NCI-H2171 treated with DMSO at 0.1 percent for 48 hours (cell line): ENCODE measurements around the gene CNTN5.

Experiments
- DNase-seq: peaks from one replicate; lab custom pipeline; 2025; lab: John Stamatoyannopoulos, UW

The CNTN5 gene

DNA sequence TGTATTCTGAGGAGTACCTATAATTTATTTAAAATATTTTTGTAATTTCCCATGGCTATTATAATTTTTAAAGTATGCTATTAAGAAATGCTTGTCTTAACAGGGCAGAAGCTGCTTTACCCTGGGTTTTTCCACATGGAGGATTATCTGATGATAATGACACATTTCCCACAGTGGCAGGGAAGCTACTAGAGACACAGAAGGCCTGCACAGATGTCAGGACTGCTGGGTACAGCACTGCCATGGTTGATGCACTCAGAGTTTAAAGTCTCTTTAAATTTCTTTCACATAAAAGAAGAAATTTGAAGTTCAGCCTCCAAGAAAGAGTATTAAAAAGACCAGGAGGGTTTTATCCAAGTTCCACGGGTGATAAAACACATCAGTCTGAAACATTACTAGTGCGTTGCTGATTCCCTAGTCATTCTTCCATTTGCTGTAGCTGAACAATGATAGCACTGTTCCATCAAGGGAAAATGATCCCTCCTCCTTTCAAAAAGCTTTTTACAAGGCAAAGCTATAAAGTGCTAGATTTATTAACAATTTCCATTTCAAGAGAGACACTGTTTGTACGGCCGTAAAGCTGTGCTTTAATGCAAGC, 363.0 kb downstream of the CNTN5 start:
- peak; percentile 76 for DNase-seq

DNA sequence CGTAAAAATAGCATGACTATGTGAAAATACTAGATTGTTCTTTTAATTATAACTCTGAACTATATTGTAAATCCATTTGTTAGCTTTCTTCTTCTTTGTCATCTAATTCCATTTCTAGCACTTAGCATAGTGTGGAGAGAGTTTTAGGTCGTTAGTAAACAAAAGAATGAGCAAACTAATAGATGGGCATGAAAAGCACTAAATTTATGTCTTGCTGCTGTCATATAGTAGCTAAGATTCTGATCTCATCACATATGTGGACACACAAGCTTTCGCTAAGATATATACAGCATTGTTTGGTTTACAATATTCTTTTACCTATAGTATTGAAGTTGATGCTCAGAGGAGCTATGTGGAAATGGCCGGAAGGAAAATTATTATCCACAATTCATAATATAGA, 370.5 kb downstream of the CNTN5 start:
- no peak for DNase-seq

DNA sequence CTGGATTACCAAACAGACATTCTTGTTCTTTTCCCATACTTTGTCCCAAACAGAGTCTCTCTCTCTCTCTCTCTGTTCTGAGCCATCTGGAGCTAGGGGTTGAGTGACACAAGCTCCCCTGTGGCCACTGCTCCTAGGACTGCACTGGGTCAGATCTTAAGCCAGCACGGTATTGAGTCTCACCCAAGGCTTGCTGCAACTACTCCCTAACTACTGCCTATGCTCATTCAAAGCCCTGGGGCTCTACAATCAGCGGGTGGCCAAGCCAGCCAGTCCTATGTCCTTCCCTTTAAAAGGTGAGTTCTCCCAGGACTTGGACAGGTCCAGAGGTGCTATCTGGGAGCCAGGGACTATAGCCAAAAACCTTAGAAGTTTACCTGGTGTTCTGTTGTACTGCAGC, 385.6 kb downstream of the CNTN5 start:
- DNase-seq = no peak

DNA sequence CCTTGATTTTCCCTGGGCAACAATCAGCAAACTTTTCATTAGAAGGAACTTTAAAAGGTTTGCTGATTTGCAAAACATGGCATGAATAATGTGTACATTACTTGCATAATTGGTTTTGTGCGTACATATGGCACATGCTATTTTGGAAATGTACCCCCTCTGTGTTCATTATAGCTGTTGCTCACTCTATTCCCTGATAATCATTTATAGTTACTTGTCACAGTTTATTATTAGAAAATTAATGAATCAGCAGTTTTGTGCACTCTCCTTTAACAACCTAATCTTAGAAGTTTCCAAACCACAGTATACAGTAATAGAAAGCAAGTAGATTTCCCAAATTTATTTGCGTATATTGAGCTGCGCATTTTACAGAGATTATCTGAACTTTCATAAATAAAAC, 389.9 kb downstream of the CNTN5 start:
- no peak for DNase-seq

DNA sequence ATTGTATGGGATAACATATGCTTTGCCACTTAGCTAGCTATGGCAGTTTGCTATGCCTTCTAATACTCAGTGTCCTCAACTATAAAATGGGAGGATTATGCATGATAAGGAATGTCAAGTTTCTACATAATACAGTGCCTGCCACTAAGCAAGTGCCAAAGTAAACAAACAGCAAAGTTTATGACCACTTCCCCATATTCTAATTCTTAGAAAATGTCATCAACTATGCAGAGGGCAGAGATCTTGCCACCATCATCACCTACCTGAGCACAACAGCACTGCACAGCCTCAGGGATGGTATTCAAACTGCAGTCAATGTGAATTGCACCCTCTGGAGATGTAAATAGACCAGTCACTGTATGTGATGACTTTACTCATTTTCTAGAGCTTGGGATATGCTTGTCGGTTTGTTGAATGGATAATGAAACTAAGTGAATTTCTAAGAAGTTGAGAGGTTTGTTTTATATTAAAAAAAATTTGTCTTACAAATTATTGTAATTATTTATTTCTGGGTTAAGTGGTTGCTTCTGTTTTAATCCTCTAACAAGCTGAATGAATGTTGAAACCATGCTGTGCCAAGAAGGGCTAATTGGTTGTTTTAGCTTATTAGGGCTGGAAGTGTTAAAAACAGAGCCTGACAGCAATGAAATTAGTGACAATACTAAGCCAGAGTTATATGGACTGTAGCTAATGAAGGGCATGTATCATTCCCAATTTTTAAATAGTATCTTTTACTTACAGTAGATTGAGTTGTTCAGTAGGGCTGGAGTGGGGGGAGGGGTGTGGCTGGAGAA, 398.4 kb downstream of the CNTN5 start:
- DNase-seq = peak; percentile 22

DNA sequence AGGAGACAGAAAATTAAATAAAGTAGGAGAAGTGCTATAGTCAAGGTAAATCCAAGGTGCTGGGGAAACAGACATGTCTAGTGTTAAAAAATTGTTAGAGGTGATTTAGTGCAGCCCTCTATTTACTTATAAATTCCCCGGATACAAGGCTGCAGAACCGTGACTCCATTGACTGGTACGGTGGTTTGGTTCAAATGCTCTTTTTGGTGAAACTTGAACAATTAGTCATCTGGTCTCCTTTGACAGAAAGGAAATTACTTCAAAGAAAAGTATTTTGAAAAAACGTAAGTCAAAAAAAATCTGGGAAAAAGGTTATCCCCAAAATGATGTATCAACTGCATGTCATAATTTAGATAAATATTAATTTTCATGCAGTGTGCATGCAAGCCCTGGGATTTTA, 399.2 kb downstream of the CNTN5 start:
- no peak for DNase-seq

DNA sequence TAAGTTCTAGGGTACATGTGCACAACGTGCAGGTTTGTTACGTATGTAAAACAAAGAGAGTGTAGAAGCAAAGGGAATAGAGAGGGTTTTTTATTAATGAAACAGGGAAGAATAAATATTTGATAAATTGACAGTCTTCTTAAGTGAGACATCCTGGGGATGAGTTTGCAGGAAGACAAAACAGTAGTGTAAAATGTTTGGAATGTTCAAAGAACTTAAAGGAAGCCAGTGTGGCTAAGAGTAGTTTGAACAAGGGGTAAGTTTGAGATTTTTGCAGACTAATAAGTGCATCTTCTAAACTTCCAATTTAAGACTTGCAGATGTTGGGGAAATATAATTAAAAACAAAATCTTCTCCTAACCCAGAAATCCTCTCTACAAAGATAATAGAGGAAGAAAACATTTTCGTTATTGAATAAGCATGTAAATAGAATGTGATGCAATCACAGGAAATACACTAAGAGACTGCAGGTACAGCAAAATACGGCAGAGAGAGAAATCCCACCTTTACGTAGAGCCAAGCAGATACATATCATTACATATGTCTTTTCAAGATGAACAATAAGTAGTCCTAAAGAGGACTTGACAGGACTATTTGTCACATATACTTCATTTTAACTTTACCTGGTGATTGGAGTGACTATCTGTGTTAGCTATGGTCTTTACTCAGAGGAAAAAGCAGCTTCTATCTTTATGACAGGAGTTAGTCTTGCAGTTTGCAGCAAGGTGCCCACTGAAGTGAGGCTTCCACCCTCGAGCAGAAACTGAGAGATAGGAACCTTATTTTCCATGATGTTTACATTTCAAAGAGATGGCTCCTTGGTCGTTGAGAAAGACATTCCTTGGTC, 402.1 kb downstream of the CNTN5 start:
- no peak for DNase-seq

DNA sequence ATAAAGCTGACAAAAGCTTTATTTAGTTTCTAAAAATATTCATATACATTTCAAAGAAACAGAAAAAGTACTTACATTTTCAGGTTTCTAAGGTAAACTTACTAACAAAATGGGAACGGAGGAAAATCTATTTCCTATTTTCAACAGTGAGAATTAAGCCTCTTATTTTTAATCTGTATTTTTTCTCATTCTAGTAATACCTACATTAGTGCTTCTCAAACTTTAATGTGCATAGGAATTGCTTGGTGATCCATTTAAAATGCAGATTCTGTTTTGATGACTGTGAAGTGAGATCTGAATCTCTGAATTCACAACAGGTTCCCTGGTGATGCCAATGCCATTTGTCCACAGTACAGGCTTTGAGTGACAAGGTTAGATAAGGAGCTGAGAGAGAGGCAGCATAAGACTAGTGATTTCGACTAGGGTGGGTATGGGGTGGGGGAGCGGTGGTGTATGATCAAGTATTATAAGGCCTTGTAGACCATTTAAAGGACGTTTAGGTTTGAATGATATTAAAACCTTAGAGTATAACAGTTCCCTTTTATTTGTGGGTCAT, 402.8 kb downstream of the CNTN5 start:
- DNase-seq = no peak

DNA sequence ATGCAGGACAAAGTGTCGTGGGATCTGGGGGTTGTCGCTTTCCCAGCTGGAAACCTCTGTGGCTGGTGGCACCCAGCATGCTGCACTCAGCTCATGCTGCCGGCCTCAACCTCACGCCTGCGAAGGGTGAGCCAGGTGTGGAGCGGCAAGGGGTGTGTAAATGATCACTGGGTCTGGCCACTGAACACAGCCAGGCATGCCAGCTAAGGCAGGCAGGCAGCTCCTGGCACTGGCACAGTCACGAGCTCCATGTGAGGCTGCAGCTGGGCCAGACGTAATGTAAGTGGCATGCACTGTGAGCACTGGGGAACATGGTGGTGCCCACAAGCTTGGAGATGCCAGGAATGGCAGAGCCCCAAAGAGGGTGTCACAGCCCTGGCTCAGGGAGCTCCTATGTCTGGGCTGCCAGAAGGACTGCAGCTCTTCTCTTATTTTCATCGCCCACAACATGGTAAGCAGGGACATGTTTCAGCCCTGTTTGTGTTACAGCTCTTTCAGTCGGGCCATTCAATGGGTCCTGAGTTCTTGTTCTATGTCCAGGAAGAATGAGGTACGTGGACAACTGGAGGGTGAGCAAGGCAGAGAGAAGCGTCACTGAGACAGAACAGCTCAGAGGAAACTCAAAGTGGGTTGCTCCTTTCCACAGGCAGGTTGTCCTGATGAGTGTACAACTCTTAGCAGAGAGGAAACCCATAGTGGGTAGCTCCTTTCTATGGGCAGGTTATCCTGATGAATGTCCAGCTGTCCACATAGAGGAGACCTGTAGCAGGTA, 403.8 kb downstream of the CNTN5 start:
- DNase-seq = no peak

DNA sequence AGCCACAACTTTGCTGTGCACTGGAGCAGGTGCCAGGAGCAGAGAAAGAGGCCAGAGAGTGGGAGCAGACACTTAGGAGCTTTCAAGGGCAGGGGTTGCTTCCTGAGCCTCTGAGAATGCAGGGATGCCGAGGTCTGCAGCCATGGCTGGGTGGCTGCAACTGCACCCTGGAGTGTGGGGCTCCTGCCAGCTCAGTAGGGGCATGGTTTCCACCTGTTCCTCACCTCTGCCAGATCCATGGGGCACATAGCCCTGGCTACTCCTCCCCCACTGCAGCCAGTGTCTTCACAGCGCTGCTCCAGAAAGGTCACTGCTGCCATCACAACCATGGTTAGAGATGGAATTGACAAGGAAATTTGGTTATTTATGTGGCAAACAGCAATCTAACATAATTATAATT, 404.8 kb downstream of the CNTN5 start:
- DNase-seq = no peak

DNA sequence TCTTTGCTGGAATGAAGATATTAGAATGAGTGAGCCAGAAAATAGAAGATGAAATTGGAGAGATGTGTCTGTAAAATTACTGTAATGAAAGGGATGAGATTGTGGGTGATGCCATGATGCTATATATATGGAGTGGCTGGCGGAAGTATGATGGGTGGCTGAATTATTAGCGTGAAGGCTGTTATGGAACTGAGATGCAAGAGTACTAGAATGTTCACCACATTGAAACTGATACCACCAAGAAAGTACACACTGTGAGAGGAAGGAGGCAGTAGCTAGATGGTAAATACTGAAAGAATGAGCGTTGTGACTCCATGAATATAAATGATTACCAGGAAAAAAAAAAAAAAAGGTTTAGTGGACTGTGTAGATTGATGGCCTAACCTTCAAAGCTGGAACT, 411.9 kb downstream of the CNTN5 start:
- DNase-seq = no peak

DNA sequence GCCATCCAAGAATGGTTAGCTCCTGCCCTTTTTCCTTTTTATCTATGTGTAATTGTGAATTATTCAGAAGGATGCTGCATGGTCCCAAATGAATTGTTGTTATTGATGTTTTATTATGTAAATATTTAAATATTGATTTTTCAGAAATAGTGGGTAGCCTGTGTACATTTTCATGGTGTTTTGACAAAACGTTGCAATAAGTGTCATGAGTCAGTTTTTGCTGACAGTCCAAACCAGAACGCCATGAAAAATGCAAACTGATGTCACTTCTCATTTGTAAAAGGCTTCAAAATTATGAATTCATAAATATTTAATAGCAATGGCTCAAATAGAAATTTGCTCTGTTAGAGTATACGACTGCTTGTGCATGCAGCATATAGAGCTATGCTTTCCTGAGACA, 422.5 kb downstream of the CNTN5 start:
- no peak for DNase-seq

DNA sequence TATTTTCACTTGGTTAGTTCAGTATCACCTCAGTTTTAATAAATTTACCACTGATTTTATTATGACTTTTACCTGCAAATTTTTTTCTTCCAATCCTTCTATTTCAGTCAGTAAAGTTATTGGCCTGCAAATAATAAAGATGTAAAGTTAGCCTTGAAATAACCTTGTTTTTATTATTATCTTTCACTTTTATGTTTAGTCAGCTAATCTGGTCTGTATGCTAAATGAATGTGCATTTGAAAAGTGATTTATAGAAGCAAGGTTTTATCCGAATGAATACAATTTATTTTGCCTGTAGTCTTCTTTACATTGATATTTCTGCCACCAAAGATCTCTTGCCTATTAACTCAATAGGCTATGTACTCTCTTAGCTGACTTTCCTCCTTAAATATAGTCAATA, 425.7 kb downstream of the CNTN5 start:
- no peak for DNase-seq

DNA sequence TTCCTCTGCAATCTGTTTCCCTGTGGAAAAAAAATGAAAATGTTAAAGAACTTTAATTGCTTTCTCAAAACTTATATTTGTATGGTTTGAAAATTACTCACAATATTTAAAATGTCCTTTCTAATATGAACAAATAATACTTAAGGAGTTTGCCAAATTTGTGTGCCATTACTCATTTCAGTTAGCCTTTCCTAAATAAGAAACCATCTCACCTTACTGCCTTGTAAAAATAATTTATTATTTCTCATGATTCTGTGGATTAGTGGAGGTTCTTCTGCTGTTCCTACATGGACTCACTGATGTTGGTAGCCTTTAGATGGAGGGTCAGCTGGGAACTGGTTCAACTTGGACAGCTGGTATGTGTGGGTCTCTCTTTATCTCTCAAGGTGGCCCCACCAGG, 428.6 kb downstream of the CNTN5 start:
- no peak for DNase-seq

DNA sequence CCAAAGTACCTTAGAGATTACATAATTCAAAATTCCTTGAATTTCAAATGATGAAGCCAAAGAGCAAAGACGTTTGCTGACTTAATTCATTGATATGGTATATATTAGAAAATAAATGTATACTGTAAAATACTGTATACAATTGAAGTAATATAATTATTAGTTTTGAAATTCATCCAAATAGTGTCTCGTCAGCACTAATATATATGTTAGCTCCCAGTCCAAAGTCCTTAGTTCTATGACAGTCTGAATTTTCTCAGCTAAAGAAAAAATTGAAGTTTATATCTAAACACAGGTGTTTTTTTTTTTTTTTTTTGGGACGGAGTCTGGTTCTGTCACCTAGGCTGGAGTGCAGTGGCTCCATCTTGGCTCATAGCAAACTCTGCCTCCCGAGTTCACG, 431.3 kb downstream of the CNTN5 start:
- no peak for DNase-seq

DNA sequence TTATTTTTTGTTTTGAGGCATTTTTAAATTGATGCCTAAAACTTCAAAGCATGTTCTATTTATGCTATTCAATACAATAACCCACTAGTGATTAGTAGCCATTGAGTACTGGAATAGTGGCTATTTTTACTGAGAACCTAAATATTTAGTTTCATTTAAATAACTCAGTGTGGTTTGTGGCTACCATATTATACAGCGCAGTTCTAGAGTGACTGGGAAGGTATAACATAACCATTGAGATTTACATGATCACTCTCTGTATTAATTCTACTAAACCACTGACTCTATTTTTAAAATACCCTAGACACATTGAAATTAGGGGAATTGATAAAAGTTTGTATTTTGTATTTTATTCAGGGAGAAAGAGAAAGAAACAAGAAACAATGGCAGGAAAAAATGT, 441.2 kb downstream of the CNTN5 start:
- DNase-seq = no peak

DNA sequence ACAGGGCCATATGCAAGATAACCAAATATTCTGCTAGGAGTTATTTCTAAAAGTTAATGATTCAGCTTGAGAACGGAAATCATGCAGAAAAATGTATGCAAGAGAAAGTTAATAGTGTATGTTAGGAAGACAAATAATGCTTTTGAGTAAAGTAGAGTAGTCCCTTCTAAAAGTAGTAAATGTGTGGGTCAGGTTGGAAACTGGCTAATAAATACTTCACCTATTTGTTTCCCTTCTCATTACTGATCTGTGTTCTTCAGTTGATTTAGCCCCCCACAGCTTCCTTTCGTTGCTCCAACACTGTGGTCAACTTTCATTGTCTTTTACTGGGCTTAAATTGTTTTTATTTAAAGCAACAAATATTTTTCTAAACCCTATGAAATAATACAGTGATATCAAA, 444.2 kb downstream of the CNTN5 start:
- DNase-seq = no peak

DNA sequence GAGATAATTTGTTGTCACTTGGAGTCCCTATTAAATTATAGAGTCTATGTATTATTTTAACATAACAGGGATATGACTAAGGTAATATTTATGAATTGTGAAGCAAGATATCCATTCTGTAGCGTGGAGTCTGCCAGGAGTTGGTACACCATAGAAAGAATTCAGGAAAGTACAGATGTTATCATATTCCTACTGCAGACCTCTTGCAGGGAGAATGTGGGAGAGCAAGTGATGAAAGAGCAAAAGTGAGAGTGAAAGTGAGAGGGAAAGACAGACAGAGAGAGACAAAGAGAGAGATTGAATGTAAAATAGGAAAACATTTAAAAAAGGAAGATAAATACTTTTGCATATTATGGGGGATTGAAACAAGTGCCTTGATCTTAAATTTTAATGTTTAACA, 468.8 kb downstream of the CNTN5 start:
- DNase-seq = no peak

DNA sequence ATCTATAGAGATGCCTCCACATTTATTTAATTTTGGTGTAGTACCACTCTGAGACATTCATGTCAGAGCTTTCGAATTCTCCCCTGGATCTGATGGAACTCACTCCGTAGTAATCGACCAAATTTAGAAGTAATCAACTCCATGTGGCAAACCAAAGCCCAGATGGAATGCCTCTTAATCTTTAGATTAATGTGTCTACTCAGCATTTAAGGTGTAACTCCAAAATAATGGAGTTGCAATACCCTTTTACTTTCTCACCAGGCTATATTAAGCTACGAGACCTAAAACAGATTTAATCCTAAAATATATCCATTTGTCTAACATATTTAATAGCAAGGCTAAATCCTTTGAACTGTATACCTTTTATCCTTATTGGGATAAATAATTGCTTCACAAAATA, 473.3 kb downstream of the CNTN5 start:
- no peak for DNase-seq

DNA sequence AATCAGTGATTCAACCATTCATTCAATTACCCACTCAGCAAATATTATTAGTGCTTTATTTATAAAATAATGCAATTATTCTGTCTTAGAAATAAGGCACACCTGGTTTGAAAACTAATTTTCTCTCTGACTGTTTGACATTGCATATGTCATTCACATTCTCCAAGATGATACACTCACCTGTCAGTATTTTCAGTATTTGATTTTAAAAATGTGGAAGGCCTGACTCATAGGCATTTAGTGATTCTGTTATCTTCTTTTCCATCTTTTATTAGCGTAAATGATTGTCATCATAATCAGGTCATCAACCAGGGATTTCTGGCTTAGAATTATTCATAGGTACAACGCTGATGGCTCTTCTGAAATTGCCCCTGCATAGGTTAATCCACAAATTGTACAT, 480.9 kb downstream of the CNTN5 start:
- DNase-seq = no peak

DNA sequence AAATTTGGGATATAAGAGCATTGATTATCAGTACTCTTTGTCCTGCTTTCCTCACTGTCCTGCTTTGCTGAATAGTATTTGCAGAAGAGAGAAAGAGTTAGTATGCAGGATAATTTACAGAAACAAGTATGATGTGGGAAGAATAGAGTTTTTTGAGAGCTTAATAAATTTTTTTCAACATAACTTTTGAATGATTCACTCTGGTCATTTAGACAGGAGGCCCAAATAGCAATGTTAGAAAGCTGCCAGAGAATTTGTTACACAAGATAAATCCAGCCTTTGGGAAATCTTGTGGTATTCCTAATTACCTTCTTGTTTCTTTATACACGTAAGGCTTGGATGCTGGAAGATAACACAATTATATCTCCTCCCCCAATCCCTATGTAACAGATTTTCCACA, 484.6 kb downstream of the CNTN5 start:
- no peak for DNase-seq

DNA sequence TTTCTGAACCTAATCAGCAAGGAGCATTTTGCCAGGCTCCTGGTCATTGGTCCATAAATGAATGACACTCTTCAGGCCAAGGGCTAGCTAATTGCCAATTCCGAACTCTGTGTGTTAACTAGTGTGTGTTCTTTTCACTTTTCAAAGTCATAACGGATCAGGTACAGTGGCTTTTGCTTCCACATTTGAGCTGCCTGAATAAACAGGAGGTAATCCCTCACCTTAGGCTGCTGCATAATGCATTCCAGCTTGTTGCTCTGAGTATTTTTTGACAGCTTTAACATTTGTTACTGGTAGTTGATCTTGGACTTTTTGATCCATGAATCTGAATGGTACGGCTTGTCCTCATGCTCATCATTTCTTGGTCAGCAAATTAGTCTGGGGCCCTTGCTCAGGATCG, 485.1 kb downstream of the CNTN5 start:
- no peak for DNase-seq
